ENCODE data around the gene TRIM44. TPM values are rescaled to one million over a fixed set of nuclear protein-coding genes. Genes with fewer than 3 reads are reported as not detected.
"Not testable (repeated sequence)": the region's sequence is repeated elsewhere in the genome, so short reads cannot be mapped to it uniquely, and the experiment has no call there.

The TRIM44 gene
- total RNA-seq, 1 experiment from 2014 or later = 33.4 TPM

DNA sequence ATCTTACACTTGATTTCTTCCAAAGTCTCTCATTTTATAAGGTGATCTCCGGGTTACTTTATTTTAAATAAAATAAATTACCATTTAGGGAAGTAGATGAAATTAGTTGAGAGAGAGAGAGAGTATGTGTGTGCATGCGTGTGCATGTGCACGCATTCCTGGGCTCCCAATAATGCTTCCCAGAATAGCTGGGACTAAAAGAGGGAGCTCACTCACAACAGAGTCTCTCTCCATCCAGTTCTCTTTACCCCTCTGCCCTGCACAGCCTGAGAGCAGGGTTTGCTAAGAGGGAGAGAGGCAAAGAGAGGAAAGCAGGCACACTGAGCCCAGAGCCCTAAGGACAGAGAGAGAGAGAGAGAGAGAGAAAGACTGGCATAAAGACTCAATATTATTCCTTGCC lies 11.3 kb upstream of the TRIM44 start (continued):
- TF ChIP-seq POLR2A (IDR thresholded peaks at IDR 0.05; ENCODE audit: borderline replicate concordance, extremely low read depth, insufficient read depth, insufficient read length) (no peak), ZNF274 (IDR thresholded peaks at IDR 0.05; ENCODE audit: low read depth, low read length) (no peak), POLR2AphosphoS5 (IDR thresholded peaks at IDR 0.05; ENCODE audit: low read depth, low read length) (no peak), CTCF (IDR thresholded peaks at IDR 0.05 in 2 of 3, conservative IDR thresholded peaks at IDR 0.05 in 1 of 3; ENCODE audit: borderline replicate concordance in 1 of 3, insufficient read depth in 1 of 3, low read depth in 2 of 3, low read length in 2 of 3) (no peak)

GRCh38 chr11:35652786-35653185 lies 9.8 kb upstream of the TRIM44 start:
- BruUV-seq (replicated peaks); intact Hi-C loops (cut with micrococcal nuclease); H3K9ac ChIP-seq (ENCODE audit: low read length); H3K4me1 ChIP-seq (ENCODE audit: control insufficient read depth in 1 of 2, insufficient read depth in 2 of 2, low read length in 2 of 2); H3K9me3 ChIP-seq (ENCODE audit: control insufficient read depth in 1 of 2, insufficient read depth in 1 of 2, low read depth in 1 of 2, low read length in 2 of 2); H3K36me3 ChIP-seq (ENCODE audit: control insufficient read depth in 1 of 2, insufficient read depth in 2 of 2, low read length in 2 of 2); H2AFZ ChIP-seq (ENCODE audit: low read depth, low read length, poor library complexity, severe bottlenecking); DNase-seq (ENCODE audit: low read depth, low spot score); CTCF ChIA-PET; H3K4me3 ChIP-seq (replicated peaks in 1 of 2; ENCODE audit: low read depth in 1 of 2, low read length in 2 of 2); H4K20me1 ChIP-seq (ENCODE audit: insufficient read depth); RAD21 ChIA-PET (ENCODE audit: low non-redundant PET in 1 of 2, low total read pairs in 2 of 2, uncharacterized antibody in 2 of 2, unreplicated experiment in 2 of 2); H3K4me2 ChIP-seq (ENCODE audit: low read length); H3K27me3 ChIP-seq (ENCODE audit: insufficient read depth, low read length); H3K27ac ChIP-seq (ENCODE audit: low read depth, low read length); H3K79me2 ChIP-seq (ENCODE audit: insufficient read depth, low read length); POLR2A ChIA-PET; H3K9me2 ChIP-seq (ENCODE audit: insufficient read depth); ATAC-seq: not testable (repeated sequence)

DNA sequence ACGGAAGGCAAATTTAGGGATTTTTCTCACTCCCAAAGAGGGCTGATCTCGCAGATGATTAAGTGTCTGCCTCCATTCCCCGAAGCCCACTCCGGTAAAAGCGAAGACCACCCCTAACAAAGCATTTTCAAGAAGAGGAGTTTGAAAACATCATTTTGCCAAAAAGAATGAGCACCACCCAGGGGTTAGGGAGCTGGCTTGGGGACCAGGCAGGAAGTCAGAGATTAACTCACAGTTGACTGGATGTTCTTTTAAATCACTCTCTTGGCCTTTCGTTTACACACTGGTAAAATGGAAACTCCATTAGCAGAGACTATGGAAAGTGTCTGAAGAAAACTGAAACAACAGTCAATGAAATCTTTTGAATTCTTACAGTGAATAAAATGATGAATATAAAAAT lies 7.9 kb upstream of the TRIM44 start:
- H3K9me2 ChIP-seq (ENCODE audit: insufficient read depth) = no peaks in the 10 kb centered on the region
- intact Hi-C loops (cut with micrococcal nuclease) = no loop called here
- CTCF ChIA-PET = no interaction called here
- no peak overlapping the region for H2AFZ ChIP-seq (ENCODE audit: low read depth, low read length, poor library complexity, severe bottlenecking)
- no peaks in the 10 kb centered on the region for H3K36me3 ChIP-seq (ENCODE audit: control insufficient read depth in 1 of 2, insufficient read depth in 2 of 2, low read length in 2 of 2)
- no TSS peak for BruUV-seq (replicated peaks)
- no peak overlapping the region for H3K27ac ChIP-seq (ENCODE audit: low read depth, low read length)
- ATAC-seq (no peak), DNase-seq (ENCODE audit: low read depth, low spot score) (no peak)
- RAD21 ChIA-PET (ENCODE audit: low non-redundant PET in 1 of 2, low total read pairs in 2 of 2, uncharacterized antibody in 2 of 2, unreplicated experiment in 2 of 2) = no interaction called here
- H3K27me3 ChIP-seq (ENCODE audit: insufficient read depth, low read length) = no peaks in the 10 kb centered on the region
- no peaks in the 10 kb centered on the region for H3K79me2 ChIP-seq (ENCODE audit: insufficient read depth, low read length)
- no peak overlapping the region for H3K4me3 ChIP-seq (replicated peaks in 1 of 2; ENCODE audit: low read depth in 1 of 2, low read length in 2 of 2)
- no peak for TF ChIP-seq EZH2phosphoT487 (IDR thresholded peaks at IDR 0.05; ENCODE audit: borderline replicate concordance)
- TF ChIP-seq ZNF274 (IDR thresholded peaks at IDR 0.05; ENCODE audit: low read depth, low read length) = no peak
- TF ChIP-seq SIN3A (IDR thresholded peaks at IDR 0.05; ENCODE audit: low read depth) = no peak
- TF ChIP-seq, protein P1, sequence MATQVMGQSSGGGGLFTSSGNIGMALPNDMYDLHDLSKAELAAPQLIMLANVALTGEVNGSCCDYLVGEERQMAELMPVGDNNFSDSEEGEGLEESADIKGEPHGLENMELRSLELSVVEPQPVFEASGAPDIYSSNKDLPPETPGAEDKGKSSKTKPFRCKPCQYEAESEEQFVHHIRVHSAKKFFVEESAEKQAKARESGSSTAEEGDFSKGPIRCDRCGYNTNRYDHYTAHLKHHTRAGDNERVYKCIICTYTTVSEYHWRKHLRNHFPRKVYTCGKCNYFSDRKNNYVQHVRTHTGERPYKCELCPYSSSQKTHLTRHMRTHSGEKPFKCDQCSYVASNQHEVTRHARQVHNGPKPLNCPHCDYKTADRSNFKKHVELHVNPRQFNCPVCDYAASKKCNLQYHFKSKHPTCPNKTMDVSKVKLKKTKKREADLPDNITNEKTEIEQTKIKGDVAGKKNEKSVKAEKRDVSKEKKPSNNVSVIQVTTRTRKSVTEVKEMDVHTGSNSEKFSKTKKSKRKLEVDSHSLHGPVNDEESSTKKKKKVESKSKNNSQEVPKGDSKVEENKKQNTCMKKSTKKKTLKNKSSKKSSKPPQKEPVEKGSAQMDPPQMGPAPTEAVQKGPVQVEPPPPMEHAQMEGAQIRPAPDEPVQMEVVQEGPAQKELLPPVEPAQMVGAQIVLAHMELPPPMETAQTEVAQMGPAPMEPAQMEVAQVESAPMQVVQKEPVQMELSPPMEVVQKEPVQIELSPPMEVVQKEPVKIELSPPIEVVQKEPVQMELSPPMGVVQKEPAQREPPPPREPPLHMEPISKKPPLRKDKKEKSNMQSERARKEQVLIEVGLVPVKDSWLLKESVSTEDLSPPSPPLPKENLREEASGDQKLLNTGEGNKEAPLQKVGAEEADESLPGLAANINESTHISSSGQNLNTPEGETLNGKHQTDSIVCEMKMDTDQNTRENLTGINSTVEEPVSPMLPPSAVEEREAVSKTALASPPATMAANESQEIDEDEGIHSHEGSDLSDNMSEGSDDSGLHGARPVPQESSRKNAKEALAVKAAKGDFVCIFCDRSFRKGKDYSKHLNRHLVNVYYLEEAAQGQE (IDR thresholded peaks at IDR 0.05; ENCODE audit: low read depth) = no peak
- TF ChIP-seq POLR2A (IDR thresholded peaks at IDR 0.05; ENCODE audit: borderline replicate concordance, extremely low read depth, insufficient read depth, insufficient read length) = no peak
- H4K20me1 ChIP-seq (ENCODE audit: insufficient read depth) = no peaks in the 10 kb centered on the region
- H3K9ac ChIP-seq (ENCODE audit: low read length) = no peak overlapping the region
- H3K4me2 ChIP-seq (ENCODE audit: low read length) = no peak overlapping the region
- no peaks in the 10 kb centered on the region for H3K4me1 ChIP-seq (ENCODE audit: control insufficient read depth in 1 of 2, insufficient read depth in 2 of 2, low read length in 2 of 2)
- POLR2A ChIA-PET = no interaction called here
- no peaks in the 10 kb centered on the region for H3K9me3 ChIP-seq (ENCODE audit: control insufficient read depth in 1 of 2, insufficient read depth in 1 of 2, low read depth in 1 of 2, low read length in 2 of 2)

All from HCT116 (cell line).